Cerebellar nuclear complex (tissue), 1 donor: Measurements from ENCODE around the gene CMIP.

Experiments
- DNase-seq, 2 experiments: peaks; one replicate each; lab custom pipeline; 2025; lab: John Stamatoyannopoulos, UW

Gene CMIP

GRCh38 chr16:81462683-81463082, 18.1 kb downstream of the CMIP start:
- DNase-seq, result no peak

- no peak for DNase-seq
Observed at GRCh38 chr16:81463296-81463890, 18.8 kb downstream of the CMIP start.

DNA sequence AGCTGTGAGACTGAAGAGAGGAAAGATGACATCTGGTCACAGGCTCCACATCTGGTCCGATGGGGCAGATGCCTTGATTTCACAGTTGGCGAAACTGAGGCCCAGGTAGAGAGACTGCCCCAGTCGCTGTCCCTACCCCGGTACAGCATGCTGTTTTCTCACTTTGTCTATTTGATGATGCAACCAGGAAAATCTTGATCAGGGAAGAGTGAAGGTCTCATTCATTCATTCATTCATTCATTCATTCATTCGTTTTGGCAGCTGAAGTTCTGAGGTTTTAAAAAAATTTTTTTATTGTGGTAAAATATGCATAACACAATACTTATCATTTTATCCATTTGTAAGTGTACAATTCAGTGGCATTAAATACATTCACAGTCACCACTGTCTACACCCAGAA, 19.7 kb downstream of the CMIP start:
- DNase-seq, result no peak

- DNase-seq, result no peak
Observed at GRCh38 chr16:81465375-81465943, 20.9 kb downstream of the CMIP start.

DNA sequence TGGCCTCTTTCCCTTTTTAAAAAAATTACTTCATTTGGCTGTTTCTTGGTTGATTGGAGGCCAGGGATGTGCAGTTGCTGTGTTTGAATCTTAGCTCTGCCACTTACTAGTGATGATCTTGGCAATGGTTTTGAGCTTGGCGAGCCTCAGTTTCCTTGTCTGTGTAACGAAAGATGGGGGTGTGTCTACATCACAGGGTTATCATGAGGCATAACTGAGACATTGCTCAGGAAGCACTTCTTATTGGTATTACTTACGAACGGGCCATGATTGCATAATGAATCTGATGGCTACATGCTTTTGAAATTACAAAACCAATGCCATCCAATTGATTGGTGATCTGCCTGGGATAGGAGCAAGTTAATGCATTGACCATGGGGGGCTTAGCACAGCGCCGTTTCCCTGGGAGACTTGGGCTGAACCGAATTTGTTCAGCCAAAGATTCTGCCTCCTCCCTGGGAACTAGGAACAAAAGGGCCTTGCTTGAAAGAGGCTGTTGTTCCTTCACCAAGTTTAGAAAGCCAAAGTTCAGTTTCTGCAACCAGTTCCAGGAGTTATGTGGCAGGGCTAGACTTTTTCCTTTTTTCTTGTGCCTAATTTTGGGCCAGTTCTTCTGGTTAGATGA, 21.9 kb downstream of the CMIP start:
- DNase-seq, result no peak

DNA sequence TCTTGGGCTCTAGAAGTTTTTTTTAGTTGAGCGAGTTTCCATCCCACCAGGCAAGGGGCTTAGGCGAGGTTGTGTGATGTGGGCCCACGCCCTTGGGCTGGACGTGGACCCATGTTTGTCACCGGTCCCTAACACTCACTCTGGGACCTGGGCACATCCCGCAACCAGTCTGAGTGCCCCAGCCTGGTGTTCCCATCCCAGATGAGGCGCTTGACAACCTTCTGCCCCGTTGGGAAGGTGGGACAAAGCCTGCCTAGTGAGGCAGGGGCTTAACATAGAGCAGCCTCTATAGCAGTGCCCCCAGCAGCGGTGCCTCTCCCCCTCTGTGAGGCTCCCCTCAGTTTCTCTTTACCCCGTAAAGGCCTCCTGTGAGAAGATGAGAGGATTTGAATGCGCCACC, 22.5 kb downstream of the CMIP start:
- DNase-seq, result no peak

- DNase-seq, result no peak
Observed at GRCh38 chr16:81467815-81468214, 23.2 kb downstream of the CMIP start.

DNA sequence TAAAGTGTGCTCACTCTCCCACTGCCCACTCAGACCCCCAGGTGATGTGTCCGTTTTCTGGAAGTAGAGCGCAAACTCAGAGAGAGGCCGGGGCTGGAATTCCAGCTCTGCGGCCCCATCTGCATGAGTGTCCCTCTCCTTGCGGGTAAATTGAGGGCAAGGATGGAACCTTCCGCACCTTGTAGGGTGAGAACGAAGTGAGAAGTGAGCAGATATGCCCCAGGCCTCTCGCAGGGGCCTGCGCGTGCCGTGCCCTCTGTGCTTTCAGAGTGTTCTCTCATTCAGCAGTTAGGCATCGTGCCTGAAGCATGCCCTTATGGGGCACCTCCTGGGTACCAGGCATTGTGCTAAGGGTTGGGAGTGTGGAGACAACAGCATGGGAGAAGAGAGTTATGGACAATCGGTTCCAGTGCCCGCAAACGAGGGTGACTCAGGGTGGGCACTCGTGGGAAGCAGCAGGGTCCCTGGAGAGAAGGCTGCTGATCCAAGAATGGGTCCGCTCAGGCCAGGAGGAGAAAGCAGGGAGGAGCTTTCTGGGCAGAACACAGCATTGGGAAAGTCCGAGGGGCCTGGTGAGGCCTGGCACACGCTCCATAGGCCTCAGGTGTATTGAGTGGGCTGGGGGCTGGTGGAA, 23.8 kb downstream of the CMIP start:
- DNase-seq, result no peak

DNA sequence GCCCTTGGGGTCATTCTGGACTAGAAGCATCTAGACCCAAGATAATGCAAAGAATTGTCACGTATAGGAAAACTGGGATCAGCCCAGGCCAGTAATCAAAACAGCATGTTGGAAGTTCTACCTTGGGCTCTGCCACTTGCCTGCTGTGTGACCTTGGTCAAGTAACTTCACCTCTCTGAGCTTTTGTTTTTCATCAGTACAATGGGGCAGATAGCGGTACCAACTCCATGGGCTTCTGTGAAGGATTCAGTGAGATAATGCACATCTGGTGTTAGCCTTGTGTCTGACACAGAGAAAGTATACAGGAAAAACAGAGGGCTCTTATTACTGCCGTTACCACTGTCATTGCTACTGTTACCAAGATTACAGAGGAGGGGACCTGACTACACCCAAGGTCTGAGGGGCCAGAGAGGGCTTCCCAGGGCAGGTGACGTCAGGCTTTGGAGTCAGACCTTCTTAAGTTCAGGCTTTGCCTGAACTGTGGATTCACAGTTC, 24.6 kb downstream of the CMIP start:
- no peak for DNase-seq

DNA sequence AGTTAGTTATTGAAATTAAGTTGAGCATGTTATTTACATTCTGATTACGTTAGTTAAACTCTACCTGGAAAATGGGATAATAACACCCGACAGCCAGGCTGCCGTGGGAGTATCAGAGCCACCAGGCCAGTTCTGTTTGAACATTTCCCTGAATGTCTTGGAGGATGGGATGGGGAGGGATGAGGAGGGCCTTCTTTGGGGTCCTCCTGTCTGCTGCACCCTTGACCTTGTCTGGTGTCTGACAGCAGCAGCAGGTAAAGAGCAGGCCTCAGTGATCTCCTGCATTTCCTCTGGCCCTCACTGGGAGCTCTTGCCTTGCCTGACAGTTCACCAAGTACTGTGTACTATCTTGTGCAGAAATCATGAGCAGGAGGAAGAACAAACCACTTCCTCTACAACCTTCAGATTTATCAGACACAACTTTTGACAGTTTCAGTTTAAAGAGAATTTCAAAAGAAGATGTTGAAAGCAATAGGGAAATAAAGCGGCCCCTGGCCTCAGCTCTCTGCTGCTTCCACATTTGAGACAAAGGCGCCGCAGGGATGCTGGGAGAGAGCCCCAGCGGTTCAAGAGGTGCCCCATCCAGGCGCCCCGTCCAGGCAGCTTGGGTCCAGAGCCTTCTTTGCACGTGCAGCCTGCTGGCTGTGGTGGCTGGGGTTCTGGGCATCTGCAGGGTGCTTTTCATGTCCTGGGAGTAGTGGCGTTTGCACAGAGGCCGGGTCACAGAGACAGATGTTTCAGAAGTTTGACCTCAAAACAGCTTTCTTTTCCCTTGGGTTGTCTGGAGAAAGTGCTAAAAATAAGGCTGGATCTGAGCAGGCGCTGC, 25.3 kb downstream of the CMIP start:
- DNase-seq, result no peak

DNA sequence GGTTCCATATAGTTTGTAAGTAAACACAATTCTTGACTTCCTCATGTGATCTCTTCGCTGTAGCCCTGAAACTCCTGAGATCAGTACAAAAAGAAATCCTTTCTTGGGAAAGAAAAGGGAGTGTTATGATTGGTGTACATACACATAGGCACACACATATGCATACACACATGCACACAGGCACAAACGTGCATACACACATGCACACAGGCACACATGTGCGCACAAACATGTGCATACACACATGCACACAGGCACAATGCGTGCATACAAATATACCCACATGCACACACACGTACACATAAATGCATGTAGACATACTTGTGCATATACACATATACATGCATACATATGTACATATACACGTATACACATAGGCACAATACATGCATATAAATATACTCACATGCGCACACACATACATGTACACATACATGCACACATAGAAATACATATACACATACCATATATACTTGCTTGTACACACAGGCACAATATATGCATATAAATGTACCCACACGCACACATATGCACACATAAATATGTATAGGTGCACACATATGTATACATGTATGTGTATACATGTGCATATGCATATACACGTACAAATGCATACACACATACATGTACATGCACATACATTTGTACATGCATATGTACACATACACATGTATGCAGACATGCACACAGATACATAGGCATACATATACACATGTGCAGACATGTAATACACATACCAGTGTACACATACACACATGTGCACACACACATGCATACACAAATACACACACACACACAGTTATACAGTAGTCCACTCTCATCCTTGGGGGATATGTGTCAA, 26.4 kb downstream of the CMIP start:
- DNase-seq, result no peak

- no peak for DNase-seq
Observed at GRCh38 chr16:81471882-81472281, 27.3 kb downstream of the CMIP start.

DNA sequence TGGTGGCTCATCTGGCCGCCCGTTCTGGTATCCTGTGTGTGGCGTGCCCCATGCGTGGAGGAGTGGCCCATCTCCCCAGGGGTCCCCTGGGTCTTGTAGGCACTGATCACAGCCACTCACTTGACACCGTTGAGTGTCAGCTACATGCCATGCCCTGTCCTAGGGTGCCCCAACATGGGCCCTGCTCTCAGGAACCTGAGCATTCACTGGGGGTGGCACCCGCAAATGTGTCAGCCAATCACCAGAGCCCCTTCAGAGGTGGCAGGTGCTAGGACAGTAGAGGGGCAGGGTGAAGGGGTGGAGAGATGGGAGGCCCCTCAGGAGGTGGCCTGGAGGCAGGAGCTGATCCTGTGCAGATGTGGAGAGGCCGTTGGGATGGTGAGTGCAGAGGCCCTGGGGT, 27.8 kb downstream of the CMIP start:
- no peak for DNase-seq

DNA sequence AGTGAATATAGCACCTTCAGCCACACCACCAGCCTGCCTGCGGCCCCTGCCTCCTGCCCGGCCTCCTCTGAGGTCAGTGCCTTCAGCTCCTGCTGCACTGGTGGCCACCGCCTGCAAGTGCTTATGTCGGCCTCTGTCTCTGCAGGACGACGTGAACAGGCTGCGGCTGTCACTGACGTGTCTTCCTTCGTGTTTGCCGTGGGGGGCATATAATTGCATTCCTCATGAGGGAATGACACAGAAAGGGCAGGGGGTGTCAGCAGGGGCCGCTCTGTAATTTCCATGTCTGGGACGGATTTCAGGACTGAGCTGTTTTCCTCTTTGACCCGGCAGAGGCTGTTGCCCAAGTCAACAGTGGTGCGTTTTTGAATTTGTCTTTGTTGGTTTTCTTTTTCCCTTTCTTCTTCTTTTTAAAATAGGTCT, 28.5 kb downstream of the CMIP start:
- no peak for DNase-seq

- no peak for DNase-seq
Observed at GRCh38 chr16:81473558-81473957, 28.9 kb downstream of the CMIP start.

DNA sequence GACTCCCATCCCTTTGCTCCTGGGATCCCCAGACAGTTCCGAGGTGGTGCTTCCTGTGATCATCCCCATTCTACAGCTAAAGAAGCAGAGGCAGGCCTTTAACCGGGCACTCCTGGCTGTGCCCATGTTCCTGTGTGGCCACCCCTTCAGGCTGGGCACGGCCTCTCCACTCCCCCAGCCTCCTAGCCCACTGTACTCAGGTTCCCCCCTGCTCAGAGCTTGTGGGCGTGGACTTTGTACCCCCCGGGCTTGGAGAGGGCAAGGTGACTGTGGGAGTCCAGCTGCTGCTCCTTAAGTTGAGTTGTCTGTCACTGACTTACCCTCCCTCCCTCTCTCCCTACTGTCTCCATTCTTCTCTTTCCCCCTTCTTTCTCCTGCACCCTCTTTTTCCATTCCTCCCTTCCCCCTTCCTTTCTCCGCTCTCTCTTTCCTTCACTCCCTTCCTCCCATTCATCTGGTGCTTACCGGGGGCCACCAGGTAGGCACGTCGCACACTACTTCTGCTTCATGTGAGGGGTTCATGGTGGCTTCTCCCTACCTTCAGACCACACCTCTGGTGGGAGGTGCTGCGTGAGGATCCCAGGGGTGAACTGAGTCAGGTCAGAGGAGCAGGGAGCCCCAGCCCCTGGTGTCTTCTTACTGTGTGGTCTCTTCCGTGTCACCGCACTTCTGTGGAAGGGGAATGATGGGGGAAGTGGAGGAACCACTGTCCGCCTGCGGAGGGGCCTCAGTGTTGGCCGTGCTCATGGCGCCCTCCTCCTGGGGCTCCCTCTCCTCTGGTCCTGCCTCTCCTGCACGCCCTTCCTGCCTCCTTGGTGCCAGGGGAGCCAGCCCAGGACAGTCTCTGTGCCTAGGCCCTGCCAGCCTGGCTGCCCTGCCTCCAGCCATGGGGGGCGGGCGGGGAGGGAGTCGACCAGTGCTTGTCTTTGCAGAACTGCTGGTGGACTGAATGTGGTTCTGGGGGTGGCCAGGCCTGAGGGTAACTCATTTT, 29.7 kb downstream of the CMIP start:
- no peak for DNase-seq

- DNase-seq, result no peak
Observed at GRCh38 chr16:81477697-81478693, 33.4 kb downstream of the CMIP start.

DNA sequence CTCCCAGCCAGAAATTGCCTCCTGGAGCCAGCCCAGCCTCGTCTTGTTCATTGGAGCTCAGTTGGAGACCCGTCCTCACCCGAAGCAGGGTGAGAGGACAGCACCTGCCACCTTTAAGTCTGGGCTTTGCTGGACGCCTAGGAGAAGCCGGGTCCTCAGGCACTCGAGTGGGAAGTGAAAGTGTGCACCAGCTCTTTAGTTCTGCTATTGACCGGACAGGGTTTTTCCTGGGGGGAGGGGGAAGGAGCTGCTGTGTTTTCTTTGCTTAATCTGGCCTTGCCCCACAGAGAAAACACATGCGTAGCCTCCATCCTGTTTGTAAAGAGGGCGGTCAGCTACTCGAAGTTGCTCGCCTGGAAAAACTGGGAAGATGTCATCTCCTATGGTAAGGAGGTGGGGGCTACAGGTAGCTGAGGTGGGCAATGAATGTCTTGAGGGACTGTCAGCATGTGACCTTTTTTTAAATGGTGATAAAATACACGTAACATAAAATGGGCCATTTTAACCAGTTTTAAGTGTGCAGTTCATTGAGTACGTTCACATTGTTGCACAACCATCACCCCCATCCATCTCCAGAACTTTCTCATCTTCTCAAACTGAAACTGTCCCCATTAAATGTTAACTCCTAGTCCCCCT, 34.4 kb downstream of the CMIP start:
- no peak for DNase-seq
